Endothelial cell of umbilical vein (primary cell): ENCODE results near the gene DERL3.

ENCODE experiments used
- CTCF ChIP-seq, 2 donors: IDR thresholded peaks; 1 replicate in 1 of 2; 2 replicates in 1 of 2; pipeline ENCODE4 v1.5.1; 2011; ENCODE audit warnings: low read length in 2 of 2, mild to moderate bottlenecking in 2 of 2, moderate library complexity in 2 of 2, control low read depth in 1 of 2, inconsistent platforms in 1 of 2, low read depth in 1 of 2; ENCODE audit not compliant: insufficient read depth in 1 of 2; ENCODE audit errors: extremely low read depth in 1 of 2
- EZH2 ChIP-seq: IDR thresholded peaks from 2 replicates; pipeline ENCODE4 v1.6.1; 2012; ENCODE audit warnings: borderline replicate concordance, low read depth, mild to moderate bottlenecking, moderate library complexity, low read length, inconsistent platforms; ENCODE audit not compliant: severe bottlenecking
- GATA2 ChIP-seq: IDR thresholded peaks from 2 replicates; pipeline ENCODE4 v1.7.0; 2011; ENCODE audit warnings: low read depth, mild to moderate bottlenecking, moderate library complexity, mixed read lengths, low read length; ENCODE audit not compliant: insufficient read length, insufficient read depth
- MAX ChIP-seq: IDR thresholded peaks from 2 replicates; pipeline ENCODE4 v1.6.1; 2011; ENCODE audit not compliant: insufficient read depth, insufficient read length
- MYC ChIP-seq: IDR thresholded peaks from one replicate; pipeline ENCODE4 v1.6.1; 2011; ENCODE audit warnings: mild to moderate bottlenecking, low read depth, low read length
- POLR2A ChIP-seq: IDR thresholded peaks from 2 replicates; pipeline ENCODE4 v1.6.1; 2012; ENCODE audit warnings: low read depth, mild to moderate bottlenecking, control low read depth, low read length
- POLR2AphosphoS5 ChIP-seq: IDR thresholded peaks from 2 replicates; pipeline ENCODE4 v1.6.1; 2012; ENCODE audit warnings: low read depth, mild to moderate bottlenecking, control low read depth, low read length, moderate library complexity; ENCODE audit not compliant: insufficient read depth

DNA sequence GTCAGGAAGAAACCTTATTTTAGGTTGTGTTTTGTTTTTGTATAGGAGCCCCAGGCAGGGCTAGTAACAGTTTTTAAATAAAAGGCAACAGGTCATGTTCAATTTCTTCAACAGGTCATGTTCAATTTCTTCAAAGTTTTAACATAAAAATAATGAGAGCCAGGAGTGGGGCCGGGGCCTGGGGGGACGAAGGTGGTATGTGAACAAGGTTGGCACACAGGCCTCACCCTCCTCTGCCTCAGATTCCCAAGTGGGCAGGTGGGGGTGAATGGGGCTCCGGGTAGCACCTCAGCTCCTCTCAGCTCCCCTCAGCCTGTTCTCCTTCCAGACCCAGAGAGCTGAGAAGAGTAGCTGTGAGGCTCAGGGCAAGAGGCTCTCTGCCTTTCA, 4.4 kb downstream of the DERL3 start:
- no peak for TF ChIP-seq GATA2
- TF ChIP-seq CTCF (IDR thresholded peaks at IDR 0.05; ENCODE audit: extremely low read depth in 1 of 2, insufficient read depth in 1 of 2, low read depth in 1 of 2, low read length in 2 of 2), result no peak
- TF ChIP-seq POLR2A, result no peak
- TF ChIP-seq EZH2, result no peak
- no peak for TF ChIP-seq MYC
- no peak for TF ChIP-seq POLR2AphosphoS5
- no peak for TF ChIP-seq MAX
